GM19023 (cell line): ENCODE results near the gene ZMYM3.
"Not testable (repeated sequence)": the region's sequence is repeated elsewhere in the genome, so short reads cannot be mapped to it uniquely, and the experiment has no call there.

Source experiments
- ATAC-seq: cut with Tn5 transposase; IDR thresholded peaks from one replicate; pipeline ENCODE4 v1.9.1; 2021; ENCODE audit warnings: mild to moderate bottlenecking, moderate library complexity; ENCODE audit not compliant: unreplicated experiment

ZMYM3 gene

GRCh38 chrX:71254092-71254963 is at the start of gene ZMYM3:
Gene ZMYM3, minus strand, starts transcription at chrX:71254140. Its CDS starts 885 bp downstream, at chrX:71253255.
- ATAC-seq: peak; percentile 83

GRCh38 chrX:71302461-71303213 is 48.7 kb upstream of the ZMYM3 start:
- no peak for ATAC-seq

GRCh38 chrX:71301195-71301924 is 47.4 kb upstream of the ZMYM3 start, which contains the start of gene ITGB1BP2:
Gene ITGB1BP2, plus strand, starts transcription at chrX:71301750. Its CDS starts 57 bp downstream, at chrX:71301807.
- no peak for ATAC-seq

- not testable (repeated sequence) for ATAC-seq
These were observed 46.6 kb upstream of the ZMYM3 start for GRCh38 chrX:71300495-71300894.

GRCh38 chrX:71300064-71300463 is 46.1 kb upstream of the ZMYM3 start:
- not testable (repeated sequence) for ATAC-seq

GRCh38 chrX:71298119-71298518 is 44.2 kb upstream of the ZMYM3 start:
- no peak for ATAC-seq

GRCh38 chrX:71296806-71297205 is 42.9 kb upstream of the ZMYM3 start:
- no peak for ATAC-seq

GRCh38 chrX:71292669-71293365 is 38.9 kb upstream of the ZMYM3 start:
- ATAC-seq: no peak

GRCh38 chrX:71291381-71291780 is 37.4 kb upstream of the ZMYM3 start:
- no peak for ATAC-seq

GRCh38 chrX:71285929-71286328 is 32.0 kb upstream of the ZMYM3 start:
- ATAC-seq: no peak

- ATAC-seq: peak; percentile 86
These were observed 29.6 kb upstream of the ZMYM3 start, which contains the start of gene NONO for GRCh38 chrX:71283403-71284143. Gene NONO, plus strand, starts transcription at chrX:71283635. Its CDS starts 7,003 bp downstream, at chrX:71290638.

GRCh38 chrX:71282514-71283402 is 28.8 kb upstream of the ZMYM3 start:
- peak; percentile 31 for ATAC-seq

GRCh38 chrX:71281300-71281699 is 27.4 kb upstream of the ZMYM3 start:
- not testable (repeated sequence) for ATAC-seq

- not testable (repeated sequence) for ATAC-seq
These were observed 18.4 kb upstream of the ZMYM3 start for GRCh38 chrX:71272313-71272712.

- ATAC-seq: no peak
These were observed 16.0 kb upstream of the ZMYM3 start for GRCh38 chrX:71269801-71270395.

GRCh38 chrX:71268624-71269023 is 14.7 kb upstream of the ZMYM3 start:
- ATAC-seq: not testable (repeated sequence)

GRCh38 chrX:71256856-71257255 is 2.9 kb upstream of the ZMYM3 start:
- ATAC-seq: no peak

GRCh38 chrX:71256051-71256450 is 2.1 kb upstream of the ZMYM3 start:
- ATAC-seq: no peak
